Adrenal gland (tissue), 12 donors: Measurements from ENCODE around the gene EPS8L1. TPM values are rescaled to one million over a fixed set of nuclear protein-coding genes. Genes with fewer than 3 reads are reported as not detected.

Experiments
- microRNA-seq, 3 donors: library from miRNA; unstranded; fragments of <30 nt; microRNA quantifications; one replicate each; pipeline ENCODE4, GENCODE V29; 2017 to 2020
- polyA plus RNA-seq, 3 donors: library from polyadenylated mRNA; stranded (reverse); fragments of 200-250 nt in 2 of 3; fragments of 350-450 nt in 1 of 3; fragmentation: Illumina TruSeq in 1 of 3; extraction: RNeasy Lipid Tissue Mini Kit (QIAGEN cat#74804) in 1 of 3; gene quantifications; one replicate each; pipeline ENCODE4 v1.2.3, GENCODE V29; 2013 to 2014
- small RNA-seq, 2 donors: library from RNA; depleted of rRNA; stranded (forward); fragments of <200 nt; gene quantifications; one replicate each; pipeline ENCODE3, GENCODE V24; 2016
- total RNA-seq, 9 donors: library from RNA; depleted of rRNA in 4 of 9; stranded (reverse); fragments of >200 nt in 4 of 9; fragments of 120-200 nt in 1 of 9; fragmentation: NEBNext Ultra II Directional in 1 of 9; extraction: Animal tissue kit (Norgen Biotek cat#: 25700) in 1 of 9; gene quantifications; one replicate each; pipeline versions ENCODE4 v1.1.0 to v1.2.4, GENCODE V29; 2013 to 2023
- donor health status: healthy with polysubstance abuse.
- donor health status: Bipolar disorder and iron deficiency.
- donor health status: DM: yes; HTN: yes; CAD: no.
- donor health status: DM: no; HTN: no; CAD: no.
- donor health status: DM: no; HTN: no; CAD: no.
- donor health status: DM: yes; HTN: yes; CAD: no.

EPS8L1 gene
- total and polyA plus RNA-seq, 12 donors = 0.60 to 8.0 (median 2.2) TPM; not detected in 2

Small RNA genes within 50 kb of the gene (microRNA-seq; reads per million reads assigned to microRNA genes)
- gene MIR7975 = 0 reads per million in 3 donors

Small RNA genes within 50 kb of the gene (small RNA-seq; reads per million reads assigned to genes)
- gene MIR7975 = 0 to 0.12 reads per million in 2 donors

Other genes with a start within 250 kb of the EPS8L1 start
- gene KIR2DS4, start 243.2 kb upstream of the EPS8L1 start, total RNA-seq = not detected
- under 1 TPM in 1 of 3 donors, not detected in 2; 0.16 TPM for gene KIR2DS4, start 243.2 kb upstream of the EPS8L1 start, polyA plus RNA-seq
- gene KIR3DL2, start 225.4 kb upstream of the EPS8L1 start, total RNA-seq = not detected
- under 1 TPM in 2 of 3 donors, not detected in 1; 0.03 to 0.15 TPM for gene KIR3DL2, start 225.4 kb upstream of the EPS8L1 start, polyA plus RNA-seq
- gene FCAR, start 201.6 kb upstream of the EPS8L1 start, total RNA-seq = 1 to 10 TPM in 2 of 9 donors, under 1 TPM in 4, not detected in 3; 0.27 to 3.3 (median 0.61) TPM
- gene FCAR, start 201.6 kb upstream of the EPS8L1 start, polyA plus RNA-seq = under 1 TPM in 2 of 3 donors, not detected in 1; 0.13 to 0.24 TPM
- under 1 TPM in 2 of 9 donors, not detected in 7; 0.17 to 0.55 TPM for gene NCR1, start 169.7 kb upstream of the EPS8L1 start, total RNA-seq
- not detected for gene NCR1, start 169.7 kb upstream of the EPS8L1 start, polyA plus RNA-seq
- gene NLRP7, start 128.3 kb upstream of the EPS8L1 start, total RNA-seq = not detected
- gene NLRP7, start 128.3 kb upstream of the EPS8L1 start, polyA plus RNA-seq = under 1 TPM in 1 of 3 donors, not detected in 2; 0.05 TPM
- 1 to 10 TPM in 5 of 9 donors, under 1 TPM in 4; 0.34 to 4.4 (median 1.3) TPM for gene NLRP2, start 109.5 kb upstream of the EPS8L1 start, total RNA-seq
- gene NLRP2, start 109.5 kb upstream of the EPS8L1 start, polyA plus RNA-seq = 1 to 10 TPM in 2 of 3 donors, under 1 TPM in 1; 0.08 to 3.9 (median 2.3) TPM
- gene GP6, start 37.6 kb upstream of the EPS8L1 start, total RNA-seq = under 1 TPM in 2 of 9 donors, not detected in 7; 0.11 to 0.22 TPM
- under 1 TPM in 1 of 3 donors, not detected in 2; 0.07 TPM for gene GP6, start 37.6 kb upstream of the EPS8L1 start, polyA plus RNA-seq
- 10 to 100 TPM in 6 of 9 donors, 1 to 10 TPM in 3; 6.8 to 27.9 (median 10.6) TPM for gene RDH13, start 12.7 kb upstream of the EPS8L1 start, total RNA-seq
- 1 to 10 TPM; 7.2 to 8.5 (median 7.9) TPM for gene RDH13, start 12.7 kb upstream of the EPS8L1 start, polyA plus RNA-seq
- gene PPP1R12C, start 41.8 kb downstream of the EPS8L1 start, total RNA-seq = 100 to 1,000 TPM in 1 of 9 donors, 10 to 100 TPM in 8; 45.8 to 113 (median 74.2) TPM
- 100 to 1,000 TPM in 2 of 3 donors, 10 to 100 TPM in 1; 22.1 to 251 (median 220) TPM for gene PPP1R12C, start 41.8 kb downstream of the EPS8L1 start, polyA plus RNA-seq
- gene TNNT1, start 73.3 kb downstream of the EPS8L1 start, total RNA-seq = 10 to 100 TPM in 1 of 9 donors, 1 to 10 TPM in 1, under 1 TPM in 4, not detected in 3; 0.36 to 11.1 (median 0.90) TPM
- 1 to 10 TPM in 1 of 3 donors, under 1 TPM in 1, not detected in 1; 0.48 to 2.5 TPM for gene TNNT1, start 73.3 kb downstream of the EPS8L1 start, polyA plus RNA-seq
- 100 to 1,000 TPM in 1 of 9 donors, 10 to 100 TPM in 1, 1 to 10 TPM in 1, not detected in 6; 9.7 to 461 (median 20.5) TPM for gene TNNI3, start 81.9 kb downstream of the EPS8L1 start, total RNA-seq
- gene TNNI3, start 81.9 kb downstream of the EPS8L1 start, polyA plus RNA-seq = 10 to 100 TPM in 2 of 3 donors, under 1 TPM in 1; 0.51 to 25.3 (median 24.4) TPM
- 1 to 10 TPM; 1.9 to 5.8 (median 3.4) TPM for gene DNAAF3, start 90.7 kb downstream of the EPS8L1 start, total RNA-seq
- 1 to 10 TPM; 2.1 to 4.5 (median 3.9) TPM for gene DNAAF3, start 90.7 kb downstream of the EPS8L1 start, polyA plus RNA-seq
- gene SYT5, start 104.4 kb downstream of the EPS8L1 start, total RNA-seq = 10 to 100 TPM in 2 of 9 donors, 1 to 10 TPM in 2, under 1 TPM in 2, not detected in 3; 0.07 to 12.1 (median 3.5) TPM
- gene SYT5, start 104.4 kb downstream of the EPS8L1 start, polyA plus RNA-seq = 10 to 100 TPM; 19.5 to 52.0 (median 22.1) TPM
- 100 to 1,000 TPM in 1 of 9 donors, 10 to 100 TPM in 8; 42.8 to 159 (median 54.8) TPM for gene PTPRH, start 133.6 kb downstream of the EPS8L1 start, total RNA-seq
- 10 to 100 TPM; 30.1 to 54.9 (median 34.9) TPM for gene PTPRH, start 133.6 kb downstream of the EPS8L1 start, polyA plus RNA-seq
- gene TMEM86B, start 152.9 kb downstream of the EPS8L1 start, total RNA-seq = 1 to 10 TPM; 1.5 to 5.2 (median 4.1) TPM
- gene TMEM86B, start 152.9 kb downstream of the EPS8L1 start, polyA plus RNA-seq = 10 to 100 TPM in 2 of 3 donors, under 1 TPM in 1; 0.20 to 47.8 (median 23.1) TPM
- 100 to 1,000 TPM in 2 of 9 donors, 10 to 100 TPM in 7; 28.9 to 116 (median 87.2) TPM for gene PPP6R1, start 183.1 kb downstream of the EPS8L1 start, total RNA-seq
- gene PPP6R1, start 183.1 kb downstream of the EPS8L1 start, polyA plus RNA-seq = 100 to 1,000 TPM in 1 of 3 donors, 10 to 100 TPM in 2; 33.4 to 102 (median 56.1) TPM
- gene HSPBP1, start 204.2 kb downstream of the EPS8L1 start, total RNA-seq = 10 to 100 TPM; 22.0 to 46.0 (median 31.8) TPM
- gene HSPBP1, start 204.2 kb downstream of the EPS8L1 start, polyA plus RNA-seq = 10 to 100 TPM; 18.8 to 49.8 (median 49.2) TPM
- gene BRSK1, start 208.1 kb downstream of the EPS8L1 start, total RNA-seq = 10 to 100 TPM in 7 of 9 donors, 1 to 10 TPM in 2; 2.0 to 24.9 (median 13.1) TPM
- gene BRSK1, start 208.1 kb downstream of the EPS8L1 start, polyA plus RNA-seq = 10 to 100 TPM in 2 of 3 donors, 1 to 10 TPM in 1; 7.2 to 64.3 (median 27.6) TPM
- 10 to 100 TPM in 2 of 9 donors, 1 to 10 TPM in 6, under 1 TPM in 1; 0.11 to 20.8 (median 7.9) TPM for gene TMEM150B, start 249.5 kb downstream of the EPS8L1 start, total RNA-seq
- gene TMEM150B, start 249.5 kb downstream of the EPS8L1 start, polyA plus RNA-seq = 1 to 10 TPM in 2 of 3 donors, under 1 TPM in 1; 0.51 to 4.7 (median 2.5) TPM